ENCODE results near the gene LRP11.

GRCh38 chr6:149896491-149896890, 32.3 kb upstream of the LRP11 start:
- no peak for TF ChIP-seq CTCF (IDR thresholded peaks at IDR 0.05)
- TF ChIP-seq POLR2A (IDR thresholded peaks at IDR 0.05) = no peak

Data from lower leg skin (tissue), 3 donors.